Psoas muscle (tissue), 8 donors: ENCODE data around the gene GFRA1. TPM values are rescaled to one million over a fixed set of nuclear protein-coding genes. Genes with fewer than 3 reads are reported as not detected.

Source experiments
- ATAC-seq, 4 donors: fragments of 200-7000 bp; cut with Tn5 transposase; one replicate each; pipeline ENCODE4 v1.9.1; 2020; ENCODE audit warnings: moderate library complexity in 3 of 4, mild to moderate bottlenecking in 2 of 4
- DNase-seq, 2 donors: peaks; one replicate each; pipeline ENCODE4 v3.0.0-alpha.2; 2020
- H3K27ac ChIP-seq: fragments of 200-600 bp; one replicate; pipeline ENCODE4 v1.8.0; 2022
- H3K27me3 ChIP-seq, 3 donors: fragments of 200-600 bp in 1 of 3; one replicate each; pipeline versions ENCODE4 v1.6.1 to v1.8.0; 2013 to 2022; ENCODE audit warnings: low read length in 2 of 3, mild to moderate bottlenecking in 2 of 3, moderate library complexity in 1 of 3; ENCODE audit not compliant: insufficient read depth in 3 of 3
- H3K36me3 ChIP-seq, 2 donors: fragments of 200-600 bp in 1 of 2; one replicate each; pipeline versions ENCODE4 v1.6.1 to v1.8.0; 2013 to 2022; ENCODE audit warnings: low read depth in 1 of 2, mild to moderate bottlenecking in 1 of 2, moderate library complexity in 1 of 2; ENCODE audit not compliant: insufficient read depth in 1 of 2
- H3K4me1 ChIP-seq: fragments of 200-600 bp; one replicate; pipeline ENCODE4 v1.8.0; 2022
- H3K4me3 ChIP-seq: fragments of 200-600 bp; one replicate; pipeline ENCODE4 v1.8.0; 2022; ENCODE audit warnings: mild to moderate bottlenecking
- H3K9me3 ChIP-seq: fragments of 200-600 bp; one replicate; pipeline ENCODE4 v1.8.0; 2022
- CTCF ChIP-seq: fragments of 200-600 bp; IDR thresholded peaks from one replicate; pipeline ENCODE4 v1.8.0; 2022; ENCODE audit warnings: antibody characterized with exemption
- WGBS, 3 donors: extraction: QIAGEN DNeasy Blood & Tissue Kit; methylation state at CpG; one replicate each; pipeline versions ENCODE4 v1.1.6 to v1.1.7; 2013; 5-methylcytosine and 5-hydroxymethylcytosine counted together
- intact Hi-C, 2 donors: fragments of 100-400 bp; cut with DNase I; formaldehyde crosslinking; loops; one replicate each; pipeline versions ENCODE4 v1.11.0 to v1.14.2; 2022
- polyA plus RNA-seq, 3 donors: library from polyadenylated mRNA; stranded (reverse); fragments of 200-250 nt; gene quantifications; one replicate each; pipeline ENCODE4 v1.2.3, GENCODE V29; 2013
- total RNA-seq, 4 donors: library from RNA; stranded (reverse); fragmentation: NEBNext Ultra II Directional in 2 of 4; extraction: Animal tissue kit (Norgen Biotek cat#: 25700) in 2 of 4; gene quantifications; one replicate each; pipeline versions ENCODE4 v1.2.1 to v1.2.4, GENCODE V29; 2021 to 2023
- donor health status: healthy with polysubstance abuse.
- donor health status: DM: no; HTN: no; CAD: no; lungs with moderate emphysema.
- donor health status: Bipolar disorder and iron deficiency.
- donor health status: healthy.
- donor health status: DM: yes; HTN: yes; CAD: no.
- donor health status: DM: no; HTN: no; CAD: no.
- donor health status: DM: no; HTN: no; CAD: no.
- donor health status: DM: yes; HTN: yes; CAD: no.

Gene GFRA1
- total and polyA plus RNA-seq, 7 donors, result 4.6 to 12.1 (median 7.1) TPM

- Histone ChIP-seq H3K9me3 (no peaks in the 10 kb centered on the region), H3K27me3 (peaks cover 3 to 68% (median 15%) of the 10 kb centered on the region in 3 donors), H3K4me1 (peaks cover 3% of the 10 kb centered on the region), H3K36me3 (no peaks in the 10 kb centered on the region), H3K27ac (no peak overlapping the region), H3K4me3 (peak overlapping the region; percentile 71)
- WGBS, 3 donors, result 1% methylated on average over 47 to 49 of the region's 49 CpGs
- no peak for TF ChIP-seq CTCF
- ATAC-seq, result peak in 1 of 4 donors; percentile 23
- intact Hi-C loops, result no loop called here
- DNase-seq, result no peak
Measured at GRCh38 chr10:116274064-116274904, 1.3 kb upstream of the GFRA1 start.

DNA sequence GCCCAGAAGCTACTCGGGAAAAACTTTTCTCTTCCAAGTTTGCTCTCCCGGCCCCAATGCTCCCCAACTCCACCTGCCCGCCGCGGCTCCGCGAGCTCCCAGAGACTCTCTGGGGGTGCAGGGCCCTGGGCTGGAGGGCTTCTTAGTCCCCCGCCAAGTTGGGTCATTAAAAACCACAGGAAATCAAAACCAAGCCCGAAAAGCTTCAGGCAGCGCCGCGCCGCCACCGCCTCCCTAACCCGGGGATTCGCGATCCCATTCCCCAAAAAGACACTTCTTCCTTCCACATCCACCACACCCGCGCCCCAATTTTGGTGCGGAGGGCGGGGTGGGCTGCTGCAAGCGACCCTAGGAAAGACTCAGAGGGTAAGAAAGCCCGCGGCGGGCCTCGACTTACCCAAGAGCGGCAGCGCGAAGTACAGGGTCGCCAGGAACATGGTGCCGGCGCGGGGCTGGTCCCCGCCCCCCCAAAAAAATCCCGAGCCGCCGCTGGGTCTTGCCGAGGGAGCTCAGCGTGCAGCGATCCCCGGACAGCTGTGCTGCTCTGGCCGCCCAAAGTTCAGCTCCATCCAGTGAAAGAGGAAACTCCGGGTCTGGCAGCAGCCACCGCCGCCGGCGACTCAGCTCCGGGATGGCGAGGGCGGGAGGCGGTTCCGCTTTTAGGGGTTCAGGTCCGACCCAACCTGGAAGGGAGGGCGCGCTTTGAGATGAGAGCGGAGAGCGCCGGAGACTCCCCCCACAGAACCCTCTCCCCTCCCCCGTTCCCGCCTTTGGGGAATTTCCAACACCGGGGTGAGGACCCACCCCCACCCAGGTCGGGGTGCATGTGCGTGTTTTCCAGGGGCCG, 1.2 kb downstream of the GFRA1 start:
- DNase-seq (peak; percentile 34 to 68), ATAC-seq (peak in 2 of 4 donors; percentile 32 to 50)
- peaks cover 3% of the 10 kb centered on the region for H3K4me1 ChIP-seq
- H3K4me3 ChIP-seq, result peak overlapping the region; percentile 71
- peaks cover 0 to 84% (median 15%) of the 10 kb centered on the region in 3 donors for H3K27me3 ChIP-seq
- WGBS, 3 donors, result 0 to 1% (median 1%) methylated on average over 51 to 64 of the region's 64 CpGs
- H3K27ac ChIP-seq, result no peak overlapping the region
- intact Hi-C loops, result no loop called here
- H3K9me3 ChIP-seq, result no peaks in the 10 kb centered on the region
- no peaks in the 10 kb centered on the region for H3K36me3 ChIP-seq
- TF ChIP-seq CTCF, result no peak

DNA sequence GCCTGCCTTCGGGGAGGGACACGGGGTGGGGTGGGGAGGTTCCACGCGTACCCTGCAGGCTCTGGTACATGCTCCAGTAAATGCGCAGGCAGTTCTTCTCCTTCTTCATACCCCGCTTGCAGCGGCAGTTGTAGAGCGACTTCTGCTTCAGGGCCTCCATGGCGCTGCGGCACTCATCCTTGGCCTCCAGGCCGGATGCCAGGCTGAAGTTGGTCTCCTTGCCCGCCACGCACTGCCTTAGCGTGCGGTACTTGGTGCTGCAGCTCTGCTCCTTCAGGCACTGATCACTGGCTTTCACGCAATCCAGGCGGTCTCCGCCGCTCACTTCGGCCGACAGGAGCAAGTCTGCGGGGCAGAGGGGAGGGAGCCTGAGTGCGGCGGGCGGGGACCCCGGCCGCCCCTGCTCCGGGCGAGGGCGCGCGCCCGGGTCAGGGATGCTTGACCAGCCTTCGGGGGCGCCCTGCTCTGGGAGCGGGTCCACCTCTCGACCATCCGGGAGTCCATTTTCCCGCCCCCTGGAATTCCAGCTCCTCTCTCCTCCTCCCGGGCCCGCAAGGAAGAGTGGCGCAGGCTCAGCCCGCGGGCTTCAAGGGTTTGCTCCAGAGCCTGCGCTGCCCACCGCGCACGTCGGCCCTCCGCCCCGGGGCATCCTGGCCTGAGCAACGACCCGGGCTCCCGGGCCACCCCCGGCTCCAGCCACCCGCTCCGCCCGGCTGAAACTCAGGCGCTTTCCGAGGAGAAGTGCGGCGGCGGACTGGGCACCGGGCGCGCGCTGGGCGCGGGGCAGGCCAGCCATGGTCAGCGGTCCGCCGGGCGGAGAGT, 2.0 kb downstream of the GFRA1 start:
- Histone ChIP-seq H3K27ac (no peak overlapping the region), H3K27me3 (peaks cover 0 to 81% (median 15%) of the 10 kb centered on the region in 3 donors), H3K36me3 (no peaks in the 10 kb centered on the region), H3K9me3 (no peaks in the 10 kb centered on the region), H3K4me1 (peaks cover 3% of the 10 kb centered on the region), H3K4me3 (peak overlapping the region; percentile 71)
- DNase-seq (peak in 1 of 2 donors; percentile 26), ATAC-seq (peak; percentile 17 to 47 (median 36))
- no peak for TF ChIP-seq CTCF
- WGBS, 3 donors, result 4 to 9% (median 7%) methylated on average over 64 to 73 of the region's 73 CpGs
- intact Hi-C loops, result no loop called here

DNA sequence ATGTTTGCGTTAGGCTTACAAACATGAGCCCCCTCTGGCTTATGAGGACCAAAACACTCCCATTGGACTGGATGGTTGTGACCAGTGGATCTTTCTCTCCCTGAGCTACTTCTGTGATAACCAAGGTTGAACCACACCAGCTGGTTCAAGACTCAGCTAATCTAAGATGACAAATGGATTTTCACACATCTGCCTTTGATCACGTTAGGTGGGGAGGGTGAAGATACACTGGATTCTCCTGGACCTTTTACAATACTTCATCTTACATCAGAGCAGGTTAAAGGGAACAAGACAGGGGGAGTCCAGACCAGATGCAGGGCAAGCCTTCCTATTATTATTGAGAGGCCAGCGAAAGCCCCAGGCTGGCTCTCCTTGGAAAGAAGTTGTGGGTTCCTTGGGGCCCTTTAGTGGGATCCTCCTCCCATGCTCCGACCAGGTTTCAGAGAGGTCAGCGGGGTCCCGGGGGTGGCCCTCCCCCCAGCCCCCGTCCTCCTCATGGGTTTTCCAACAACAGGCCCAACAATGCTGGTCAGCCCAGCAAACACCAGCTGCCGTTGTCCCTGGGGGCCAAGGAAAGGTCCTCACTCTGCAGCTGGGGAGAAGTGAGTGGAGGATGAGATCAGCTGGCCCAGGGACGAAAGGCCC, 2.8 kb downstream of the GFRA1 start:
- H3K4me3 ChIP-seq, result peak overlapping the region; percentile 71
- H3K9me3 ChIP-seq, result no peaks in the 10 kb centered on the region
- DNase-seq (peak; percentile 64 to 85), ATAC-seq (peak in 1 of 4 donors; percentile 57)
- H3K36me3 ChIP-seq, result no peaks in the 10 kb centered on the region
- no peak overlapping the region for H3K27ac ChIP-seq
- WGBS, 3 donors, result 29 to 57% (median 39%) methylated on average over 9 of the region's 9 CpGs
- peaks cover 3% of the 10 kb centered on the region for H3K4me1 ChIP-seq
- intact Hi-C loops, result no loop called here
- peaks cover 0 to 74% (median 15%) of the 10 kb centered on the region in 3 donors for H3K27me3 ChIP-seq
- TF ChIP-seq CTCF, result no peak
